ENCODE results near the gene DERL2. TPM values are rescaled to one million over a fixed set of nuclear protein-coding genes. Genes with fewer than 3 reads are reported as not detected.

Gene DERL2
- total and polyA plus RNA-seq, 2 of the 4 experiments (the other 2 are of a cell fraction) = 27.4 to 44.2 TPM

DNA sequence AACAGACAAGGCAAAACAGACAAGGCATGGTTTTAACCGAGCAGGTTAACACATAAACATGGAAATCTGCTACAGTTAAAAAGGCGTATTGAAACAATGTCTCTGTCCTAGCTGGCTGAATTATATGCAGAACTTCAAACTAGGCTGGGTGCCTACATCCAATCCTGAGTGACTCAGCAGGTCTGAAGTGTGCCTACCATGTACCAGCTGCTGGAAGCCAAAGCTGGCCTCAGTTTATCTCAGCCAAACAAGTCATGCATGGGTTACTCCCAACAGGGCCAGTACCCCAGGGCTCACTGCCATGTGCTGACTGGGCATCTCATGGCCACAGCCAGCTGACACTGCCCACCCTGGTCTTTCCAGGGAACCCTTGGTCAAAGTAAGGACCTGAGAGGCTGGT is 51.0 kb downstream of the DERL2 start:
- H3K36me3 ChIP-seq (ENCODE audit: control insufficient read depth, insufficient read depth, low read length) = peaks cover 49% of the 10 kb centered on the region
- H4K5ac ChIP-seq (ENCODE audit: low read depth, low read length) = no peak overlapping the region
- BruUV-seq (replicated peaks) = no TSS peak
- H3K18ac ChIP-seq (ENCODE audit: low read depth, low read length) = no peak overlapping the region
- in situ Hi-C loops (cut with MboI; ENCODE audit: low sequenced_read_pairs) = no loop called here
- H2AK5ac ChIP-seq (ENCODE audit: low read depth, low read length) = no peak overlapping the region
- peaks cover 15% of the 10 kb centered on the region for H4K20me1 ChIP-seq (ENCODE audit: insufficient read depth, low read length)
- peaks cover 10% of the 10 kb centered on the region; the same call in 1 of the 2 replicates for H3K9me1 ChIP-seq (ENCODE audit: insufficient read depth, low read length)
- no peak overlapping the region for H3K4me3 ChIP-seq (ENCODE audit: insufficient read depth, low read depth, low read length)
- no peak overlapping the region for H3K27ac ChIP-seq (ENCODE audit: insufficient read depth, low read length)
- H2BK20ac ChIP-seq (ENCODE audit: low read depth, low read length) = no peak overlapping the region
- H3K9ac ChIP-seq (ENCODE audit: low read depth, low read length) = no peak overlapping the region
- no peak overlapping the region for H3K4me2 ChIP-seq (ENCODE audit: low read depth, low read length)
- dilution Hi-C loops (cut with HindIII; ENCODE audit: low sequenced_read_pairs, unreplicated experiment) = no loop called here
- H3K14ac ChIP-seq (replicated peaks; ENCODE audit: low read depth, low read length) = no peak overlapping the region
- H3K4ac ChIP-seq (ENCODE audit: low read depth, low read length) = no peak overlapping the region
- H2BK15ac ChIP-seq (ENCODE audit: low read depth, low read length) = no peak overlapping the region
- CTCF ChIA-PET = no interaction called here
- H4K8ac ChIP-seq (ENCODE audit: low read depth in 2 of 2, low read length in 2 of 2) = no peak overlapping the region
- no peak overlapping the region for H4K91ac ChIP-seq (ENCODE audit: insufficient read depth, low read depth, low read length)
- intact Hi-C loops (cut with micrococcal nuclease) = no loop called here
- H2AK9ac ChIP-seq (replicated peaks; ENCODE audit: low read depth, low read length, poor library complexity) = no peak overlapping the region
- H3K9me3 ChIP-seq (ENCODE audit: control insufficient read depth, insufficient read depth, low read length) = no peaks in the 10 kb centered on the region
- H2BK5ac ChIP-seq (ENCODE audit: low read depth, low read length, poor library complexity, severe bottlenecking) = peak overlapping the region; percentile 32
- POLR2A ChIA-PET (ENCODE audit: unreplicated experiment) = no interaction called here
- peaks cover 7% of the 10 kb centered on the region for H3K4me1 ChIP-seq (ENCODE audit: control insufficient read depth, insufficient read depth, low read length)
- no peak overlapping the region for H3K56ac ChIP-seq (ENCODE audit: extremely low read depth, insufficient read depth, low read length)
- DNase-seq (no peak), ATAC-seq (ENCODE audit: low read depth) (no peak)
- H2BK120ac ChIP-seq (ENCODE audit: low read depth, low read length) = no peak overlapping the region
- no peaks in the 10 kb centered on the region for H3K27me3 ChIP-seq (ENCODE audit: control insufficient read depth, insufficient read depth, low read length)
- WGBS, 2 experiments (ENCODE audit: extremely low coverage in 2 of 2, insufficient read length in 1 of 2) = 100% methylated on average over 2 of the region's 2 CpGs; no CpG with 5 or more reads in 1 of the 2 experiments
- no peak overlapping the region for H3K23ac ChIP-seq (ENCODE audit: low read depth, low read length)
- H2AFZ ChIP-seq (replicated peaks; ENCODE audit: low read length, poor library complexity) = no peak overlapping the region
- TF ChIP-seq ELK1 (IDR thresholded peaks at IDR 0.05; ENCODE audit: borderline replicate concordance, low read depth, low read length) = no peak
- no peak for TF ChIP-seq POLR2A (IDR thresholded peaks at IDR 0.05; ENCODE audit: low read depth, low read length)
- no peak for TF ChIP-seq CEBPB (IDR thresholded peaks at IDR 0.05; ENCODE audit: low read depth, low read length)
- TF ChIP-seq FOS (IDR thresholded peaks at IDR 0.05; ENCODE audit: low read depth, low read length) = no peak
- TF ChIP-seq RCOR1 (IDR thresholded peaks at IDR 0.05; ENCODE audit: insufficient replicate concordance, low read length) = no peak
- no peak for TF ChIP-seq RFX5 (IDR thresholded peaks at IDR 0.05; ENCODE audit: low read depth, low read length)
- TF ChIP-seq RAD21 (IDR thresholded peaks at IDR 0.05; ENCODE audit: low read length) = no peak
- TF ChIP-seq MAZ (IDR thresholded peaks at IDR 0.05; ENCODE audit: borderline replicate concordance, low read depth, low read length) = no peak
- TF ChIP-seq CTCF (conservative IDR thresholded peaks at IDR 0.05; ENCODE audit: low read depth, low read length) = no peak
- TF ChIP-seq CHD1 (IDR thresholded peaks at IDR 0.05; ENCODE audit: low read depth, low read length) = no peak
- no peak for TF ChIP-seq MAFK (IDR thresholded peaks at IDR 0.05; ENCODE audit: low read depth, low read length)
- no peak for TF ChIP-seq NFE2L2 (IDR thresholded peaks at IDR 0.05; ENCODE audit: low read depth, low read length)
- TF ChIP-seq USF2 (IDR thresholded peaks at IDR 0.05; ENCODE audit: low read depth, low read length) = no peak
- no peak for TF ChIP-seq SMC3 (IDR thresholded peaks at IDR 0.05; ENCODE audit: low read depth, low read length)
- TF ChIP-seq MXI1 (IDR thresholded peaks at IDR 0.05; ENCODE audit: borderline replicate concordance, low read depth, low read length) = no peak
- TF ChIP-seq BHLHE40 (IDR thresholded peaks at IDR 0.05; ENCODE audit: low read depth, low read length) = no peak
- H3K79me1 ChIP-seq (ENCODE audit: low read depth in 1 of 2, low read length in 2 of 2) = peaks cover 33 to 71% of the 10 kb centered on the region in 2 experiments

All from IMR-90 (cell line).